RKO (cell line): ENCODE data around the gene ATP2C2.
"Not testable (repeated sequence)": the region's sequence is repeated elsewhere in the genome, so short reads cannot be mapped to it uniquely, and the experiment has no call there.

ENCODE experiments used
- DNase-seq: peaks from one replicate; pipeline ENCODE4 v3.0.0-alpha.2; 2016; ENCODE audit warnings: low spot score

The ATP2C2 gene

DNA sequence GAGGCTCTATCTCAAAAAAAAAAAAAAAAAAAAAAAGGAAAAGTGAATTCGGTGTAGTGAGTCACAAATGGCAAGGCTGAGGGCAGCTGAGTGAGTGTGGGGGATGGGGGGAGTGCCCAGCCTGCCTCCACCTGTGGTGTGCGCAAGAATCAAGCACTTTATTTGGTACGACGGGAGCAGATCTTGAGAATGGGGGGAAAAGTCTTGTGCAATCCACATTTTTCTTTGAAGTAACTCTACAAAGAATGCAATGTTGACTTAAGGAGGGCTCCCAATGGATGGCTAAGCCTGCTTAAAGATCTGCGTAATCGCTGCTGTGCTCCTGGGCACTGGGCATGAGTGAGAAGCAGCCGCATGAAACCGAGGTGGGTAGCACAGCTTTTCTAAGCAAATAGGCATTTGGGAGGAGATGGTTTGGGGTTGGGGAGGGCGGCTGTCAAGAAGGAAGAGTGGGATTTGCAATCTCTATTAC, 28.2 kb downstream of the ATP2C2 start:
- DNase-seq = no peak

- DNase-seq = no peak
These were observed 28.8 kb downstream of the ATP2C2 start for GRCh38 chr16:84397090-84397489.

GRCh38 chr16:84398701-84399100, 30.4 kb downstream of the ATP2C2 start:
- DNase-seq = no peak

DNA sequence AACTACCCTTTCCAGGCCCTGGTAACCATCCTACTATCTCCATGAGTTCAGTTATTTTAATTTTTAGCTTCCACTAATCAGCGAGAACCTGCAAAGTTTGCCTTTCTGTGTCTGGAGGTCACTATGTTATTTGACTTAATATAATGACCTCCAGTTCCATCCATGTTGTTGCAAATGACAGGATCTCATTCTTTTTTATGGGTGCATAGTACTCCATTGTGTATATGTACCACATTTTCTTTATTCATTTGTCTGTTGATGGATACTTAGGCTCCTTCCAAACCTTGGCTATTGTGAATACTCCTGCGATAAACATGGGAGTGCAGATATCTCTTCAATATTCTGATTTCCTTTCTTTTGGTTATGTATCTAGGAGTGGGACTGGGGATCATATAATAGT, 31.6 kb downstream of the ATP2C2 start:
- not testable (repeated sequence) for DNase-seq

DNA sequence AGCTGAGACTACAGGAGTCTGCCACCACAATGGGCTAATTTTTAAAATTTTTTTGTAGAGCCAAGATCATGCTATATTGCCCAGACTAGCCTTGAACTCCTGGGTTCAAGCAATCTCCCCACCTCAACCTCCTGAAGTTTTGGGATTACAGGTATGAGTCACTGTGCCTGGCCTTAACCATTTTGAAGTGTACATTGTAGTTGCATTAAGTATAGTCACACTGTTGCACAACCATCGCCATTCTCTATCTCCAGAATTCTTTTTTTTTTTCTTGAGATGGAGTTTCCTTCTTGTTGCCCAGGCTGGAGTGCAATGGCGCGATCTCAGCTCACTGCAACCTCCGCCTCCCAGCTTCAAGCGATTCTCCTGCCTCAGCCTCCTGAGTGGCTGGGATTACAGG, 35.1 kb downstream of the ATP2C2 start:
- DNase-seq = not testable (repeated sequence)

GRCh38 chr16:84404324-84404723, 36.0 kb downstream of the ATP2C2 start:
- no peak for DNase-seq

- peak; percentile 54 for DNase-seq
These were observed 36.8 kb downstream of the ATP2C2 start for GRCh38 chr16:84404936-84405639.

DNA sequence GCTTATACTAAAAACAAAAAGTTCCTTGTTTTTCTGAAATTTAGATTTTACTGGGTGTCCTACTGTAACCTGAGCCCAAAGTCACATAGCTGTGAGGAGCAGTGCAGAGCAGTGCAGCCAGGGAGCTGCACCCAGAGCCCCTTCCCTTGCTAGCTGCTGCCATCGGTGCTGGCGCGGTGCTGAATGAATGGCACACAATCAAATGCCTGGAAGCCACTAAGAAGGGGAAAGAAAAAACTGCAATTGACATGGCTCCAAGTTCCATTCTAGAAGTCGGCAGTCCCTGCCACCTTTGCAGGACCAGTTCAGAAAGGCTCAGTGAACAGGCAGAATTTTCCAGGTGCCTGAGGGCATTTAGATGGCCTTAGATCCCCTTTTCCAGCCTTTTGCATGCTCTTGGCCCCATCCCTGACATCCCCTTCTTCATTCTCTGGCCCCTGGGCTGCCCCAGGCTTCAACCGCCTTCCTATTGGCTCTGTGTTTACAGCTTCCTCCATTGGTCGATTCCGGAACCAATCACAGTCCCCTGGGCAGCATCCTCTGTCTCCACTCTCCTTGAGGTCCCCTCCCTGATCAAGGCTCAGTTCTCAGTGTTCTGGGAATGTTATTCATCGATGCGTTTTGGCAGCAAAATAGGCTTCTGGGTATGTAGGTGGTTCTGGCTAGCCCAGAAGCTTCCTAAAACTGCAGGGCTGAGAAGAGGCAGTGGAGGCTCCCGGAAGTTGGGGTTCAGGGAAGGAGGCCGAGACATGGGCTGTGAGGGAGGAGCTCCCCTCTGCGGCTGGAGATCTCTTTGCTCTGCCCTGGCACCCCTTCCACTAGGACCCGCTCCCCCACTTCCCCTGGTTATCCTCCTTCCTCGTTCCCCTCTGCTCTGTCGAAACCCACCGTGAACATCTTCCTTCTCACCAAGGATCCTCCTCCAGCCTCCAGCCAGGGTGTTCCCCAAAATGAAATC, 37.9 kb downstream of the ATP2C2 start:
- no peak for DNase-seq

GRCh38 chr16:84407588-84408313, 39.4 kb downstream of the ATP2C2 start:
- no peak for DNase-seq

DNA sequence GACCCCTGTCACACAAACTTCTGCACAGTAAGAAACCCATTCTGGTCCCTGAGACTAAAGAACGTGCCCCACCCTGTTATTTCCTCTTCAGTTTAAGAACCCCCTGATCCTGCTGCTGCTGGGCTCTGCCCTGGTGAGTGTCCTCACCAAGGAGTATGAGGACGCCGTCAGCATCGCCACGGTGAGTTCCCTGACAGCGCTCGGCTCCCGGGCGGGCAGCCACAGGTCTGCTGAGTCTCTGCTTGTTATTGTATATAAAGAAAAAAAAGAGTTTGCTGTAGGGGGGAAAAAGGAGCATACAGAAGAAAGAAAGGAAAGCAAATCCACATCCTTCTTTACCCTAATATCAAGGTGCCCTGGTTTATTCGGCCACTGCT, 40.0 kb downstream of the ATP2C2 start:
- no peak for DNase-seq

- DNase-seq = peak; percentile 14
These were observed 40.5 kb downstream of the ATP2C2 start for GRCh38 chr16:84408856-84409255.

- DNase-seq = no peak
These were observed 42.2 kb downstream of the ATP2C2 start for GRCh38 chr16:84410361-84411138.

GRCh38 chr16:84411768-84412167, 43.4 kb downstream of the ATP2C2 start:
- no peak for DNase-seq

DNA sequence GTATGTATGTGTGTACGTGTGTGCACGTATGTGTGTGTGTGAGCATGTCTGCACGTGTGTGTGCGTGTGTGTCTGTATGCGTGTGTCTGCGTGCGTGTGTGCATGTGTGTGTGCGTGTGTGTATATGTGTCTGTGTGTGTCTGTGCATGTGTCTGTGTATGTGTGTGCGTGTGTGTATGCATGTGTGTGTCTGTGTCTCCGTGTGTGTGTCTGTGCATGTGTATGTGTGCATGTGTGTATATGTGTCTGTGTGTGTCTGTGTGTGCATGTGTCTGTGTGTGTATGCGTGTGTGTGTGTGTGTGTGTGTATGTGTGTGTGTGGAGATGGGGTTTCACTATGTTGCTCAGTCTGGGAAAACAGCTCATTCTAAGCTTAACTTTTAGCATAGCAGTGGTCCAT, 43.9 kb downstream of the ATP2C2 start:
- no peak for DNase-seq

GRCh38 chr16:84413244-84414004, 45.1 kb downstream of the ATP2C2 start:
- DNase-seq = no peak

- DNase-seq = no peak
These were observed 46.5 kb downstream of the ATP2C2 start for GRCh38 chr16:84414789-84415326.

- DNase-seq = no peak
These were observed 48.3 kb downstream of the ATP2C2 start for GRCh38 chr16:84416407-84417321.

DNA sequence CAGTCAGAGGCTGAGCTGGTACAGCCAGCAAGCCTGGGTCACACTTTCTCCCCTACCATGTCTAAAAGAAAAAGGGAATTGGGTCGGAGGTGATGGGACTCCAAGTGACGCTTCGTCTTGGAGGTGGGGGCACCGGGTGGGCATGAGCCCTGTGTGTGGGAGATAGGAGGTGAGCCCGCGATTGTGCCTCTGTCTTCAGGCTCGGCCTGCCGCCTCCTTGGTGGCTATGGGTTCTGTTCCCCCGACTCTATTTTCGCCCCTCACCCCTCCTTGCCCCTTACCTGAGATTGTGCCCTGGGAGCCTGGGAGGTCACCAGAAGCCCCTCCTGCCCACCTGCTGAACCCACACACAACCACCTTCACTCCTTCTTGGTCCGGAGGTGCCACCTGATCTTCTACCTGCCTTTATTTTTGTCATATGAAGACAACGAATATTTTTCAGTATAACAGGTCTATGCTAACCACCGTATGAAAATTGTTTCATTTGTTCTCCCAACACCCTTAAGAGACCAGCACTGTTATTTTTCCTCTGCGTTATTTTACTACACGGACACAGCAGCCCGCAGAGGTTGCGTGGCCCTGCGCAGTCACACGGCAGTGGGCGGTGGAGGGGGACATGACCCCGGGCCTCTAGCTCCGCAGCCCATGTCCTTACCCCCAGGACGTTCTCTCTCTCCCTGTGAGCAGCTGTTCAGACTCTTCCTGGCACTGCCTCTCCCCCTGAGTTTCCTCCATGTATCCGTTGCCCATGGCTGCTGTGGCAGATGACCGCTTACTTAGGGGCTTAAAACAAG, 49.9 kb downstream of the ATP2C2 start:
- DNase-seq = no peak

DNA sequence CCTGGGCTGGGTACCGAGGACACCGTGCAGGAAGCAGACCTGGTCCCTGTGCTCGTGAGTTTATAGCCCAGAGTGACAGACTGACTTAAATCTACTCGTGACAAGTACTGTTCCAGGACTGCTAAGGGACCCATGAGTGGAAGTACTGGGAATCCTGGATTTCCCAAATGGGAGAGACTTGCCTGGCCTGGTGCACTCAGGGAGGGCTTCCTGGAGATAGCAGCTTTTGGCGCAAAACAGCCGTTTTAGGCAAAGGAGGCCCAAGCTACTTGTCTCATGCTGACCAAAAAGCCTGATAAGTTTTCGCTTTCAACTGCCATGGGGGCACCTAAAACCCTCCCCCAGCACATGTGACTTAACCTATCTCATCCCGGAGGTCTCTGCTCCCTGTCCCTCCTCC, 51.4 kb downstream of the ATP2C2 start:
- DNase-seq = no peak
